HG02798 (cell line): Measurements from ENCODE around the gene ILDR2.

Experiments used
- ATAC-seq: cut with Tn5 transposase; IDR thresholded peaks from one replicate; pipeline ENCODE4 v1.9.1; 2021; ENCODE audit warnings: mild to moderate bottlenecking; ENCODE audit not compliant: unreplicated experiment, poor library complexity

ILDR2 gene

DNA sequence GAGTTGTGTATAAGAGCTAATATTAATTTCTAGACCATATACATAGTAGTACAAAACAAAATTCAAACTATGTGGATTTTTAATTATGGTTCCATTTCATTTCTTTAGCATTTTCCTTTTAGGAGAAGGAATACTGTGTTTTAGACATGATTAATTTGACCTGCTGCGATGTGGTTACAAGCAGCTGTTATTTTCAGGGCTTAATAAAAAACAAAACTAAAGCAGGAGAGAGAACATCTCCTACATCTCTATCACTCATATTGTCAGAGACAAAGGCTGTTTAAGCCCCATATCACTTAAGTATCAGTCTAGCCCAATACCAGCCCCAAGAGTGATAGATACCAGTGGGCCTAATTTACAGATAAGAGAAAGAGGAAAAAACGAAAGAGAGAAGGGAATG lies 47.6 kb downstream of the ILDR2 start:
- ATAC-seq, result no peak

DNA sequence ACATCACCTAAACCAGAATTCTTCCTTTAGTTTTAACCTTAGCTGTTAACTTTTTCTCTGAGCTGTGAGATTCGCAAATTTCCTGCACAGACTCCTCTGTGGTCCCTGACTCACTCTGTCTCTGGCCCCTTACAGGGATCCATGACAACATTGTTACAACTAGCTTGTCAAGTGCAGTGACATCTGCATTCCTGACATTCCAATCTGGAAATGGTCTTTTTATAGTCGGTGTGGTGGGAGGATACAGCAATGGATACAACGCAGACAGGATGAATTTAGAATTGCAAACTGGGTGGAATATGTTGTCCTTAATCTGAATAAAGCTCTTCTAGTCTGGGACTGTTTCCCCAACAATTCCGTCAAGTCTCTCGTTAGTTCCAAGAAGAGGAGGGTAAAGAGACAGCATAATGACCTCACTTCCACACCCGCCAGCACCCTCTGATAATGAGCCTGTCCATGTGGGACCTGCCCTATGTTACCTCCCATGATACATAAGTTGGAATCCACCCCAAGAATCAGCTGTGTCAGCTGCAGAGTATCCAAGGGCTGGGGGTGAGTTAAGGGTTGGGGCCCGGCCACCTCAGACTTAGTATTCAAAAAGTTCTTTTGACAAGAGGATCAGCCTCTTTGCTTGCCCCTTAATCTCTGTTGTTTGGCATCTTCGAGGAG lies 49.4 kb downstream of the ILDR2 start:
- ATAC-seq, result no peak

DNA sequence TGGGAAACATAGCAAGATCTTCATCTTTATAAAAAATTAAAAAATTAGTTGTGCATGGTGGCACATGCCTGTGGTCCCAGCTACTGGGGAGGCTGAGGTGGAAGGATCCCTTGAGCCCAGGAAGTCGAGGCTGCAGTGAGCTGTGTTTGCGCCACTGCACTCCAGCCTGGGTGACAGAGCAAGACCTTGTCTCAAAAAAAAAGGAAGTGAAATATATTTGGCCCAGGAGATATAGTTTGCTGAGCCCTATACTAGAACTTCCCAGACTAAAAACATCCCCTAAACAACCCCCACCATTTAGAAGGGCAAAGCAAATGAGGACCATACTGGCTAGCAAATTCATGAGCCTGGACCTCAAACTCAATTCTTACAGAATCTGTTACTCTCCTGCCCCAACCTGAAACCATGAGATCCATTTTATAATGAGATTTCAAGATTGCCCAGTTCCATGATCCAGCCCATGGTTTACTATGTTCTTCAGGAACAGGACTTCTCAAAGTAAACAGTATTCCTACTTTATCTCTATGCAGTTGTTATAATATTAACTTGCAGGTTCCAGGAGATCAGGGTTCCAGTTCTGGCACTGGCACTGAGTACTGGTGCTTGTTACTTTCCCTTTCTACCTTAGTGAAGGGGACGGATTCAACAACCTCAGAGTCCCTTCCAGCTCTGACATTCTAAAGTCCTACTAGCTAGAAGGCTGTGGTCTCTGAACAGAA lies 50.4 kb downstream of the ILDR2 start:
- ATAC-seq, result peak; percentile 57

DNA sequence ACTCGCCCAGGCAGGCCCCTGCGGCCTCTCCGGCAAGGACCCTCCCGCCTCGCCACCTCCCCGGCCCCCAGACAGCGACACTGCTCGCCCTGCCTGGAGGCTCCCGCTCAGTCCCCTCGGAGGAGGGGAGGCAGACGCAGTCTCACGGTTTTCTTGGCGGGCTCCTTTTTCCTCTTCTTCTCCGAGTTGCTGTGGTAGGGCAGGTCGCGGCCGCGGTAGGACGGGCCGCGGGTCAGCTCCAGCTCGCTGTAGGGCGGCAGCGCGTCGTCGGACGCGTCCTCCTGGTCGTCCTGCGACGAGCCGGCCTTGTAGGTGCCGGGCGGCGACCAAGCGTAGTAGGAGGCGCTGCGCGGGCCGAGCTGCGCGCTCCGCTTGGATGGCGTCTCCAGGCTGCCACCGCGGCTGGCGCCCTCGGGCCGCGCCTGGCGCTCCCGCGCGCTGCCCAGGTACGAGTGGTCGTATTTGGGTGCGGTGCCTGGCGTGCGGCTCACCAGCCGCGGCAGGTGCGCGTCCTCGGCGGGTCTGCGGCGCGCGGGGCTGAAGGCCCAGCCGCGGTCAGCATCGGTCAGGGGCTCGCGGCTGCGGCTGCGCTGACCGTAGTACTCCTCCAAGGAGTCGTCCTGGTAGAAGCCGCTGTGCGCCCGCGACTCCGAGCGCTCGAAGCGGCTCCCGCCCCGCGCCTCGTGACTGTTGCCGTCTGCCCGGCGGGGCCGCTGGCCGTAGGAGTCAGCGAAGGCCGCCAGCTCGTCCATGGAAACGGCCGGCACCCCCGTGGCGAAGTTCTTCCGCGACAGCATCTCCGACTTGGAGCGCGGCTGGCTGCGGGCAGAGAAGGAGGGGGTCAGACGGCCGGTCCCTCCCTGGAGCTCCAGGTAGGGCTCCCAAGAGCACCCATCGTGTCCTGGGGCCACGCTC lies 54.5 kb downstream of the ILDR2 start:
- no peak for ATAC-seq

DNA sequence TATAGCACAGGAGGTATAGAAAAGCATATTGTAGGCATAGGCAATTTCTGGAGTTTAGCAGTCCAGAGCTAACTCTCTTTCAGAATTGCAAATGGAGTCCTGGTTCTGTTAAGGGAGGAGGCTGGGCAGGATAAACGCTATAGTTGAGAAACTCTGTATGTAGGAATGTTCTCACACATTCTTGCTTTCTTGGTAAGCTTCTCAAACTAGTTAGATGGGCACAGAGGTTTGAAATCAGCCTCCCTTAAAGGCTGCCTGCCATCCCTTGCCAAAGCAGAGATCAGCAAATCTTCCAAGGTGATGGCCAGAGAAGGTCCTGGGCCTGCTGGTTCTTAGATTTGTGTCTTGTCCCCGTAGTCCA lies 56.4 kb downstream of the ILDR2 start:
- no peak for ATAC-seq

DNA sequence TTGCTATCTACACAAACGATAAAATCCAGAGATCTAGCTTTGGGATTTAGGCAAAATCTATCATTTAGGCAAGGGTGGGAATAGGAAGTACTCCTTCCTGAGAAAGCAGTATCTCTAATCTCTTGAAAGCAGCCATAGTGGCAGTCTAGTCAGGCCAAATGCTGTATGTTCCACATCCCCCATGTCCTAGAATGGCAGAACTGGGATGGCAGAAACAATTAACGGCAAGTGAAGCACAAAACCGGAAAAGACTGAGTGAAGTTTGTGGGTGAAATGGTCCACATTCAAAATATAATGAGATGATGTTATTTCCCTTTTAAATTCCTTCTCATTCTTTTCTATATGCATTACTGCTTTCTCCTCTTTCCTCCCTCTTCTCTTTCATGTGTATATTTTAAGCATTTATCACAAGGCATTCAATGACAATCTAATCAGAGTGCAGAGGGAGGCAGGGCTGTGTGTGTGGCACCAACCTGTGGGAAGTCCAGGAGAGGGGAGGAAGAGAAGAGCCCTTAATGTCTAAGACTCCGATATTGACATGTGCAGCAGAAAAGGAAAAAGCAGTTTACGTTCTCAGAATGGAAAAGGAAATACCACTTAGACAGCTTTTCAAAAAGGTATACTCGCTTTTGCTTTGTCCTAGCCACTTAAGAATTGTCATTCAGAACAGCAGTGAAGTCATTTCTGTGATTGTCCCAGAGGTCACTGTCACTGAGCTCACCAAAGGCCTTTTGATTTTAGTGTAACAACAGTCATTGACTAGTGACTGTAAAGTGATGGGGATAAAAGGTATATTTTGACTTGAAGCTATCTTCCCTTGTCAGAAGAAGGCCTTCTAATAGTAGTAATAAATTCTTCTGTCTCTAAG lies 57.0 kb downstream of the ILDR2 start:
- ATAC-seq, result no peak

DNA sequence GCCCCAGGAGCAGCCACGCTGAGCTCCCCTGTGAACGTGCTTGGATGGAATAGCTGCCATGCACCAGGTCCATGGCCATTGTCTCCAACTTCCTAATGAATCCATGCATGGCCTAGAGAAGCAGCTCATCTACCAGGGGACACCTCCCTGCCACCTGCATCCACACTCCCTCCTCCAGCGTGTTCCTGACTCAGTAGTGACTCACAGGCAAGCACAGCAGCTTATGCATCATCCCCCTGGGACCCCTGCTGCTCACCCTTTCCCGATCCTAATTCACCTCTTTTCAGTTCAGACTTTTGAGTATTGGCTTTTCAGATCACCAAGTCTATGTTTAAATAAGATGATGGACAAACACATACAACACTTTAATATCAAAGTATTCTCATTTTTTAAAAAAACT lies 59.4 kb downstream of the ILDR2 start:
- ATAC-seq, result no peak

DNA sequence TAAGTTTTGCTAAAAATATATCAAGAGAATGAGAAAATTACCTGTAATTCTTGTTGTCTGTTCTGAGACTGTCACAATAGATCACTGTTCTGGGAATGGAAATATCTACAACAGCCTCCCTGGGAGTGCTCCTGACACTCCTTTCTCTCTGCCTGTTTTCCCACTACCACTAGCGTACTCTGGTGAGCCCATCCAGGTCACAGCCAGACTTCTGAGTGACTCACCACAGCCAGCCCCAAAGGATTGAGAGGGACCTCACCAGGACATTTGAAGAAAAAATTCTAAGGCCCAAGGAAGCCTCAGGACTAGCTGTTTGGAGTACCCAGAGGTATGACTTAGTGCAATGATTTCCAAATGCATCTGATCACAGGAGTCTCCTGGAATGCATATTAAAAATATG lies 60.3 kb downstream of the ILDR2 start:
- no peak for ATAC-seq

DNA sequence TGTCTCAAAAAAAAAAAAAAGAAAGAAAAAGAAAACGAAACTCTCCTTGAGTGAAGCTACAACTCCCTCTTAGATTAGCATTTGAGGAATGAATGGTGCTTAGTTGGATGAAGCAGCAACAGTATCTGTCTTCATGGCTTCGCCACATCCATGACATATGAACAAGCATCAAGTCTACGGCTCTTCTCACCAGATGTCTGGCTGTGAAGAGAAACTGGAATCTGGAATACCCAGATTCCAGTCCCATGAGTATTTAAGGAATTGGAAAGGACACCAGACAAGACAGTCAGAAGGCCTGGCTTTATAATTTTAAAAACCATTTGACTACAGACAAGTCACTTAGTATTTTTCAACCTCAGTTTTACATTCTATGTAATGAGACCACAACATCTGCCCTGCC lies 61.2 kb downstream of the ILDR2 start:
- ATAC-seq, result no peak

DNA sequence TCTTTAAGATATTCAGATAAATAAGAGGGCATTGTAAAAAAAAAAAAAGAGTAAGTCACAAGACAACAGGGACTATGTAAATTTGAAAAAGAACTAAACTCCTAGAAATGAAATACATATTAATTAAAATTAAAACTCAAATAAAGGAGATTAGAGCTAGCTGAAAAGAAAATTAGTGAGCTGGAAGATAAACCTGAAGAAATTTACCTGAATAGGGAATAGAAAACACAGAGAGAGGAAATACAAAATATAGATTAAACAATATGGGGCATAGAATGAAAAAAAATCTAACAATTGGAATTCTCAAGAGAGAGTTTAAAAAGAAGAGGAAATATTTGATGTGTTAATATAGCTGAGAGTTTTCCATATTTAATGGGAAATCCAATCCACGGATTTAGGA lies 63.7 kb downstream of the ILDR2 start:
- ATAC-seq, result no peak

DNA sequence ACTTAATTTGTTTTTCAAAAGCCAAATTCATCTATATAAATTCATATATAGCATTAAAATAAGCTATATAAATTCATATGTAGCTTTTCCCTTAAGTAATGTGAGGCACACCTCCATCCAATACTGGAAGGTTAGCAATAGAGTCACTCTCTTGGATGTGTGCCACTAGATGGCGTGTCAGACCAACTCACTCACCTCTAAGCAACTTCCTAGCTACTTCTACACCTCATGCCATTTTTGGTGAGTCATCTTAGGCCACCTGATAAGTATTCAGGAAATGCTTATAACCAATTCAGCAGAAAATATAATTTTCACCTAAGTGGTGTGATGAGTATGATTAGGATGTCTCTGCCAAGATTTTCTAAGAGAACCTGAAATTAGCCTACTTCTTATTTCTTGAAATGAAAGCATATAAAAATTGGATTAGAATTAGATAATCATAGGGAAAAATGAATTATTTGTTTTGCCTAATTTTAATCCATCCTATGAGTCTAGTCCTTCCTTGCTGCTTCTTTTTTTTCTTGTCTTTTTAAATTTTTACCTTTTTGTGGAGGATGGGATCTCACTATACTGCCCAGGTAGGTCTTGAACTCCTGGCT lies 64.8 kb downstream of the ILDR2 start:
- peak; percentile 97 for ATAC-seq

DNA sequence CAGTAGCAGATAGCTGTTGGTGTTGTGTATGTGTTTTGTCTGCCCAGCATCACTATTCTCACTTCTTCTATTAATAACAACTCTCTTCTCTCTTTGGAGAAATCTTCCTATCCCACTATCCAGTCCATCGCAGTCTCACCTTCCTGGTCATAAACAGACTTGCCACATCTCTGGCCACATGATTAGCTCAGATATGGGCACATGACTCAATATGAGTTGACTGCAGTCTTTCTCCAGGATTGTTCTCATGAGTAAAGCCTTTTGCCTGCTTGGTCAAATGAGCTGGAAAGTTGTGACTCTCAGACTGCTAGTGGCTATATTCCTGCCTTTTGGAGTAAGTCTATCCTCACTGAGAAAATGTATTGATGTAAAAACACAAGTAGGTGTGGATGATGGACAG lies 66.4 kb downstream of the ILDR2 start:
- no peak for ATAC-seq

DNA sequence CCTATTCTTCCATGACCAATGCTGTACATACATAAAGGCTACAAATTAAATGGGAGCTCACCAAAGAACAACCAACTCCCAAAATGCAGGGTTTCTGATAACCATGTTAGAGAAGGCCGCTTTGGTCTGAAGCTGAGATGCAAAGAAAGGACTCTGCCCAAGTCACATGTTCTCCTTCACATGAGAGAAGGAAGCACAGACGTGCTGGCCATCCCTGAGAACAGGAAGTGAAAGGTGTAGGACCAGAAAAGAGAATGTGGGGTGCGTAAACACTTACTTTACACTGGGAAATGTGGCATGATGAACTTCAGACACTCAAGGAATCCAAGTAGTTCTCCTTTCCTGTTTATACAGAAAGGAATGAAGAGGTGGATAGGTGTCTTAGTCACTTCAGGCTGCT lies 67.6 kb downstream of the ILDR2 start:
- ATAC-seq, result peak; percentile 41

DNA sequence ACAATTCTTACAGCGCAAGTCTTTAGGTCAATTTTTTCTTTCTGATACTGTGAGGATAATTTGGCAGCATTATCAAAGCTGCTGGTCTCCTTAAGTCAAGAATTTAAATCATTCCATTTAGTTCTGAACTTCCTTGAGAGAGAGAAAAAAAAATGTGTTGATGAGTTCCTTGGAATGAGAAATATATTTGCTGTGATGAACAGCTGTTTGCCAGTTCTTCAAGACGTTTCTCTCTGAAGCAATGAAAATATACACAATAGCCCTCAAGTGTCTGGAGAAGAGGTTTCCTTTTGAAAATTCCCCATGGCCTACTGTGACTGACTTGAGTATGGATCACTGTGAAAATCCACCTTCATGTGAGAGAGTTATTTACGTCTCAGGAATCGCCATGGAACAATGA lies 68.3 kb downstream of the ILDR2 start:
- ATAC-seq, result no peak

DNA sequence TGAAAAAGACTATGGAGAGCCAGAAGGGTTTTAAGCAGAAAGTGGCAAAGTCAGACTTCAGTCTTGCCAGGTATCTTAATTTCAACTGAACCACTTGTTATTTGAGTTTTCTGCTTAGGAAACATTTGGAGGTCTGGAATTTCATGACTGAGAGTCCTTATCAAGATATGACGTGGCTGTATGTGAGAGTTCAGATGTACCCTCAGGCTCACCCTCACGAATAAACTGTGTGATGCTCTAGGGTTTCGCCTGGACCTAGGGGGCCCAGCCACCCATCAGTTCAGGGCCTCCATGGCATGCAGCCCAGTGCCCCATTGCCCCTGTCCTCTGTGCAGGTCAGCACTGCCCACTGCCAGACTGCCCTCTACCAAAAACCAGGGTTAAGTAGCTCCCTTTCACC lies 68.7 kb downstream of the ILDR2 start:
- ATAC-seq, result no peak

DNA sequence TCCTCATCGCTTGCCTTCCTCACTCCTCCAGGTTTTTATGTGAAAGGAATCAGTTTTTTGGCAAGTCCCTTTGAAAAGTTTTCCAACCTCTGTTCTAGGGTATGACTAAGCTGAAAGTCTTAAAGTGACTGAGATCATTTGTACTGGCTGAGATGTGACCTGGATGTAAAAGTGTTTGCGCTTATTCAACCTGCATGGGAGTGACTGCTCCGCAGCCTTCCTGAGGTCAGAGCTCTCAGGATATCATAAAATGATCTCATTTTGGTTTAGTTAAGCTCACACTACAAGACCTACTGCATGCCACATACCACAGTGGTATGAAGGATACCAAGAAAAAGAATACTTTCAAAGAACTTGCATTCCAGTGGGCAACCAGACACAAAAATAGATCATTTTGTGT lies 69.4 kb downstream of the ILDR2 start:
- ATAC-seq, result no peak

DNA sequence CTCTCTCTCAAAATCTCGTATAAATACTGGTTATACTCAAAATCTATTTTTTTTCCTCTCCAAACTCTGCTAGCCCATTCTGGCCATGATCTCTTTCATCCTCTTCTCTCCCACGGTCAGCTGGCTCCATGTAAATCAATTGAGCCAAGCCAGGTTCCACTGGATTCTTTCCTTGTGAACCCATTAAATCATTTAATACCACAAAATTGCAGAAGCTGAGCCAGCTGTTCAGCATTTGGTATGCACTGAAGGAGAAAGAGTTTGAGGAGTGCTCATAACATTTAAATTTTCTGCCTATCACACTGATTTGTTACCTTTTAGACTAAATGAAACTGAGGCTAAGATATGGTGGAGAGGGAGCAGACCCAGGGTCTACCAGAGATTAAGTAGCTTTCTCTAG lies 70.2 kb downstream of the ILDR2 start:
- ATAC-seq, result no peak

DNA sequence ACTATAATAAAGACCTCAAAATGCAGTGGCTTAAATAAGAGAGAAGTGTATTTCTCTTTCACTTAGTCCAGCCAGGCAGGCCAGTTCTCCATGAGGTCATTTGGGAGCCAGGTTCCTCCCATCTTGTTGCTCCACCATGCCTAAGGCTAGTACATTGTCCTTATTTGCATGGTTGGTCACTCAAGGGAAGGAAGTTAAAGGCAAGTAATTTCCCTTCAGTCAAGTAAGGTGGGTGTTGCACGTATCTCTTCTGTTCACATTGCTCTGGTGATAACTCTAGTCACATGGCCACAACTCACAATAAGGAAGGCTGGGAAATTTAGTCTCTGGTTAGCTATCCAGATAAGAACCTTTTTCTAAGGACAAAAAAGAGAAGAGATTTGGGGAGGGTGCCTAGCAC lies 72.1 kb downstream of the ILDR2 start:
- no peak for ATAC-seq

DNA sequence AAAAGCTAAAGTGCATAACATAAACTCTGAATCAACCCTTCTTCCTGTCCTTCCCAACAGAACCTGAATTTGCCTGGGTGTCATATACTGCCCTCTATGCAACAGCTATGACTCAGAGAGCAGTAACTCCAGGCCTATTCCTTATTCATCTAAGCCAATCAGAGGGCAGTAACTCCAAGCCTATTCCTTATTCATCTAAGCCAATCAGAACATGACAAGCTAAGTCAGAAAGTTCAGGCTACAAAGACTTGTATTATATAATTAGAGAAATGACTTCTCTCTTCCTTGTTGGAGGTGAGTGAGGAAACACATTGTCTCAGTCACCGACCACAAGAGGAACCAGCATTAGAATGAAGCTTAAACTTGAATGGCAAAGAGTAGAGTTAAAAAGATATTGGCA lies 73.1 kb downstream of the ILDR2 start:
- ATAC-seq, result no peak

DNA sequence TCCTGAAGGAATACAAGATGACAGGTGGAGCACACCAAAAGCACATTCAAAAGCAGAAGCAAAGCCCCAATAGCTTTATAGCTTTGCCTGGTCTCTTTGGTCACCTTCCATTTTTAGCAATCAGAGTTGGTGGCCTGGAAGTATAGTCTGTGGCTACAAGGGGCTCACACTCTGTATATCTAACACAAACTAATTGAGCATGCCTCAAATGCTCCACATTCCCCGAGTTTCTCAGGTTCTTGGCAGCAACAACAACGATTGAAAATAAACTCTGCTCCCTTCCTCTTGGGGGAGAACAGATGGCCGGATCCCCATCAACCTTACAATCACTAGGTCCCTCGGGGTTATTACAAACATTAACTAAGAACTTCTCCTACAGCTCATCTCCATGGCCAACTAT lies 74.4 kb downstream of the ILDR2 start:
- ATAC-seq, result no peak
